Epidermal melanocyte (primary cell): ENCODE data around the gene SCYGR4.
"Not testable (repeated sequence)": the region's sequence is repeated elsewhere in the genome, so short reads cannot be mapped to it uniquely, and the experiment has no call there.

Source experiments
- DNase-seq: peaks from one replicate; pipeline ENCODE4 v3.0.0; 2011; ENCODE audit warnings: low spot score; ENCODE audit not compliant: insufficient read length

Gene SCYGR4, protein sequence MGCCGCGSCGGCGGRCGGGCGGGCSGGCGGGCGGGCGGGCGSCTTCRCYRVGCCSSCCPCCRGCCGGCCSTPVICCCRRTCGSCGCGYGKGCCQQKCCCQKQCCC

DNA sequence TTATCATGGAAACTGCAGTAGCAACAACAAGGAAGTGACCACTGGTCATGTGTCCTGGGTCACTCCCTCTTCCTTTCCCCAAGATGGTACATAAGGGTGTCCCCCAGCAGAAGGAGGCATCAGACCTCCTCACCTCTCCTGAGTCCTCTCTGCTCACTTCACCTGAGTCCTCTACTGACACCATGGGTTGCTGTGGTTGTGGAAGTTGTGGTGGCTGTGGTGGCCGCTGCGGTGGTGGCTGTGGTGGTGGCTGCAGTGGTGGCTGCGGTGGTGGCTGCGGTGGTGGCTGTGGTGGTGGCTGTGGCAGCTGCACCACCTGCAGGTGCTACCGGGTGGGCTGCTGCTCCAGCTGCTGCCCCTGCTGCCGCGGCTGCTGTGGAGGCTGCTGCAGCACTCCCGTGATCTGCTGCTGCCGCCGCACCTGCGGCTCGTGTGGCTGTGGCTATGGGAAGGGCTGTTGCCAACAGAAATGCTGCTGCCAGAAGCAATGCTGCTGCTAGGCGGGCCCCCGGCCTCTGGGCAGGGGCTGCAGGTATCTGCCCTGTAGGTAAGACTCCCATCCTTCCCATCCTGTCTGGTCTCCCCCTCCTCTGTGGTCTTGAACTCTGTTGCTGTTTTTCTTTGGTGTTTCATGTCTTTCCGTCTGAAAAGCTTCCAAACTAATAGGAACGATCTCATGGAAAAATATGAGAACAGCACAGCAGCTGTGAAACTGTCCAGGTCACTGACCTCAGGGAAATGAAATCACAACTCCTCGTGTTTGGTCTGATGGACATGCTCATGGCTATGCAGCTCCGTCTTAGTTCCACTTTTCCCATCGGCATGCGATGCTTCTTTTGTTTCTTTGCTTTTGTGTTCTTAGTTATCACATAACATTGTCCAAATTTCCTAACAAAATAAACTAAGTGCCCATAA lies at the start of gene SCYGR4:
Gene SCYGR4 (plus strand): TSS at position 183 of the 915 bp plus-strand sequence. CDS start 0 bp downstream, at position 183.
- DNase-seq: no peak

DNA sequence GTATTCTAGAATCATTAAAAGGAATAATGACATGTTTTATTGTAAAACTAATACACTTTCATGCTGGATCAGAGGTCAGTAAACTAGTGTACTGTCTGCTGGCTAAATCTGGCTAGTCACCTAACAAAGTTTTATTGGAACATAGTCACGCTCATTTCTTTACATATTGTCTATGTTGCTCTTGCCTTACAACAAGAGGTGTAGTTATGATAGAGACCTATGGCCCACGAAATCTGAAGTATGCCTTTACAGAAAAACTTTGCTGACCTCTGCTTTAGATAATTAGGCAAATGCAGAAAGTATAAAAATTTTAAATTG lies 48.5 kb upstream of the SCYGR4 start:
- no peak for DNase-seq

DNA sequence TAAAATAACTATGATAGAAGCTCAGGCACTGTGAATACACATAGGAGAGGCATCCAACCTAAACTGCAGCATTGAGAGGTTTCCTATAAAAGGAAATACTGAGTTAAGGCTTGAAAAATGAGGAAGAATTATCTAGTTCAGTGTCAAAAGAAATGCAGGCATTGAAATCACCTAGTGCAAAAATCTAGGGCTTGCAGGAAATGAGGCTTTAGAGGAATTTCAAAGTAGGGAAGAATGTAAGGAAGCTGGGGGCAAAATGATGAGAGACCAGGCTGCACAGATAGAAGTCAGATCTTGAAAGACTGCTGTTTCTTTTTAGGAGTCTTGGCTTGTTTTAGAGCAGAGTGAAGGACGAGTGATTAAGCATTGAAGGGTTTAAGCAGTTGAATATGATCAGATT lies 46.7 kb upstream of the SCYGR4 start:
- no peak for DNase-seq

DNA sequence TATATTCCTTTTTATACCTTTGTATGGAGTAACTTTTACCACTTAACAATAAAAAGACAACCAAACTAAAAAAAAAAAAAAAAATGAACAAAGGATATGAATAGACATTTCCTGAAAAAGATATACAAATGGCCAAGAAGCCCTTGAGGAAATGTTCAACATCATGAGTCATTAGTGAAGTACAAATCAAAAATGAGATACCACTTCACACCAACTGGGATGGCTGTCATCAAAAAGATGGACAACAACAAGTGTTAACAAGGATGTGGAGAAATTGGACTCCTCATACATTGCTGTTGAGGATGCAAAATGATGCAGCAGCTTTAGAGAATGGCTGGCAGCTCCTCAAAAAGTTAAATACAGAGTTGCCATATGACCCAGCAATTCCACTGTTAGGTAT lies 41.2 kb upstream of the SCYGR4 start:
- DNase-seq: no peak

DNA sequence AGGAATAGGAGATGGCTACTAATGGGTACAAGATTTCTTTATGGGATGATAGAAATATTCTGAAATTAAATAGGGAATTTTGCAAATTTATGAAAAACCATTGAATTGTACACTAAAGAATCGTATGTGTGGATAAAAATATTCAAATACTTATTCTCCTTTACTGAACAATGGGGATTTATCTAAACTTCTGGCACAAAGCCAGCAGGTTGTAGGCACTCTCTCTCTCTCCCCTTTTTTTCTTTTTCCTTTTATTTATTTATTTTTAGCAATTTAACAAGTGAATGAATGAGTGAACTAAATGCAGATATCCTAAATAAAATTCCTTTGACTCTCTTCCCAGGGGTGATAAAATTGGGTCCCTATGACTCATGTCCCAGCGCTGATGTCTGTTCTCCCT lies 40.5 kb upstream of the SCYGR4 start:
- no peak for DNase-seq

DNA sequence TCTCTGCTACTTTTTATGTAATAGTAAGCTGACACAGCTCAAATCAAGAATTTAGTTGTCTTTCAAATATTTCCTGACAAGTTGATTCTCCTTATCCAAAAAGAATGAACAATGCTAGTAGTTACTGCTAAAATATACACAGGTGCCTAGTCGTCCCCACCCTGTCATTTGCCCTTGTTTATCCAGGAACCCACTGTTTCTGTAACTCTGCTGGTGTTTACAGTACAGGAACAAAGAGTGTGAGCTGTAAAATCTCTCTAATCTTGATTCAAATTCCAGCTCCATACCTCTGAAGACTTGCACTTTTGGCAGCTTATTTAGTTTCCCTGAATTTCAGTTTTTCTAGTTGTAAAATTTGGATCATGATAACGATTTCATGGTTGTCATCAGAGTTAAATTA lies 39.7 kb upstream of the SCYGR4 start:
- no peak for DNase-seq

DNA sequence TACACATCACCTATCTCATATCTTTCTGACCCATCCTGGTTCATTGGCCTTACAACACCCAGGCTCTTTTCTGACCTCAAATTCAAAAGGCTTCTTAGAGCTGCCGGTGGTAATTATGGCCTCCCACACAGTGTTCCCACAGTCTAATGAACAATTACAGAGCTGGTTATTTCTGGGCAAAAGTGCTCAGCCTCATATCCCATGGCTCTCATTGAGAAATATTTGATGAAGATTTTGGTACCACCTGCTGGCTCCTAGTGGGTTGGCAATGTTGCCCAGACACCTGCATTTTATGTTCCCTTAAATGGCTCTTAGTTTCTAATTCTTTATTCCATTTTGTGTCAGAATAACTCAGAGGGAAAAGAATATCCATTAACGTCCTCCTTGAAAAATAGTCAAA lies 38.7 kb upstream of the SCYGR4 start:
- DNase-seq: no peak

DNA sequence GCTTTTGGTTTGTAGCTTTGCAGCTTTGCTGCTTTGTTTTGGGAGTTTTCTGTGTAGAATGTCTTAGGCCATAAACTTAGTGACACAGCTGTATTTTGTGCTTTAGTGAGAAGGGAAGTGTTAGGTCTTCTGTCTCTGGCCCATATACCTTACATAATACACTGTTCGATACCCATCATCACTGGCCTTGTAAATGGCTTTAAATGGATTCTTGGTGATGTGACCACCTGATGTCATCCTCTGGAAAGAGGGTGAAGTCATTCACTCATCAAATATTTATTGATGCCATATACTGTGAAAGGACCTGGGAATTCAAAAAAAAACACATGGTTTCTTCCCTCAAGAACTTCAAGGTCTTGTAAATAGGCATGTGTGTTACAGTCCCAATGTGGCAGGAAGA lies 37.5 kb upstream of the SCYGR4 start:
- no peak for DNase-seq

DNA sequence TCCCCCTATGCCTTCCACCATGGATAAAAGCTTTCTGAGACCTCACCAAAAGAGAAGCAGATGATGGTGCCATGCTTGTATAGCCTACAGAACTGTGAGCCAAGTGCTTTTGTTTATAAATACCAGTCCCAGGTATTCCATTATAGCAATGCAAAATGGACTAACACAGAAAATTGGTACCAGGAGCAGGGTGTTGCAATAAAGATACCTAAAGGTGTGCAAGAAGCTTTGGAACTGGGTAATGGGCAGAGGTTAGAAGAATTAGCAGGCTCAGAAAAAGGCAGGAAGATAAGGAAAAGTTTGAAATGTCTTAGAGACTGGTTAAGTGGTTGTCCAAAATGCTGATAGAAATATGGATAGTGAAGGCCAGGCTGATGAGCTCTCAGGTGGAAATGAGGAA lies 34.9 kb upstream of the SCYGR4 start:
- DNase-seq: no peak

DNA sequence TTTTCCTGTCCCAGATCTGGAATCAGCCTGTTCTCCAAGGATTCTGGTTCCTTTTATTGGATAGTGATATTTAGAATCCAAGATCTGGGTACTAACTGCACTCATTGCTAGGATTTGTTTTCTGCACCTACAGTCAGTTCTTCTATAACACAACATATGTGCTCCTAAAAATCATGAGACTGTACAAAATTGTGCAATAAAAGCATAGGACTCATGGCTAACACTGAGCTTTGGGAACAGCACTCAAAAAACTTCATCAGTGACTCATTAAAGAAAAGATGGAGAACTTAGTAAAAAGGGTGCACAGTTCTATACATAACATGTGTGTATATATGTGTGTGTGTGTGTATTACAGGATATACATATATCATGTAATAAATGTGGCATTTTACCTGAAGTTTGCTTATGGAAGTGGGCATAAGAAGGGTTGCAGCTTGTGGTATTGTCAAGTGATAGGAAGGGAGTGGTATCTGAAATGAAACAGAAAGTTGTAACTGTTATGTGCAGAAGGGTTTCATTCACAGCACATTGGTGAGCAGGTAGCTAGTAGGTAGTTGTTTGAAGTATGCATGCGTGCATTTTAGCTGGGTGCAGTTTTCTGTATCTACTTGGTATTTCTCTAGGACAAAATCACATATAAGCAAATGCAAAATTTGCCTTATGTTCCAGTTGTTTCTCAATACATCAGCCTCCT lies 24.5 kb upstream of the SCYGR4 start:
- DNase-seq: no peak

DNA sequence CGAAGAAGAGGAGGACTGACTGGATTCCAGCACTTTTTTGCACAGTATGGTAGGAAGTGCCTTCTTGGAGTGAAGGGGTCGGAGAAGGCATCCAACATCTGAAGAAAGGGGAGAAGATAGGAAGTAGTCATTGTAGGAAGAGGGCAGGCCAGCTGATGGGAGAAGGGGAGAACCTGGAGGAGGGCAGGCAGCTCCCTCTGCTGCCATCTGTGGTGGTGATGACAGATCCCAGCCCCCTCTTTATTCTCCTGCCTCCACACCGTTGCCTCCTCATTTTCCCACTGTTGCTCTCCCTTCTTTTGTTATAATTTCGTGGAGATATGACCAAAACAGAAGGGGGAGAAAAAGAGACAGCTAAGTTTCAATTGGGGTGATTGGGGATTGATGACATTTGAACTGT lies 21.5 kb upstream of the SCYGR4 start:
- DNase-seq: no peak

DNA sequence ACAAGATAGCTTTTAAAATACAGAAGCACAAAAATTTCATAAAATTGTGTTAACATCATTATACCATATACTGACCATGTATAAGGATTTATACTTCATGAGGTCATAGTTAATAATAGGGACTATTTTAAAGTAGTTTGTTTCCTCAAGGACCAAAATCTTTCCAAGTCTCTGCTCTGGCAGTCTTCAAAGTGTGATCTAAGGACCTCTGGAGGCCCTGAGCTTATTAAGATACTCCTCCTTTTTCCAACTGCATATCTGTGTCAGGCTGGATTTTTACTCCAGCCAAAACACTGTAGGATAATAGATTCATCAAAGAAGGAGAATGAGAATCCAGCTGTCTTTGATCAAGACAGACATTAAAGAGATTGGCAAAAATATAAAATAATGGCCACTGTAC lies 20.3 kb upstream of the SCYGR4 start:
- no peak for DNase-seq

DNA sequence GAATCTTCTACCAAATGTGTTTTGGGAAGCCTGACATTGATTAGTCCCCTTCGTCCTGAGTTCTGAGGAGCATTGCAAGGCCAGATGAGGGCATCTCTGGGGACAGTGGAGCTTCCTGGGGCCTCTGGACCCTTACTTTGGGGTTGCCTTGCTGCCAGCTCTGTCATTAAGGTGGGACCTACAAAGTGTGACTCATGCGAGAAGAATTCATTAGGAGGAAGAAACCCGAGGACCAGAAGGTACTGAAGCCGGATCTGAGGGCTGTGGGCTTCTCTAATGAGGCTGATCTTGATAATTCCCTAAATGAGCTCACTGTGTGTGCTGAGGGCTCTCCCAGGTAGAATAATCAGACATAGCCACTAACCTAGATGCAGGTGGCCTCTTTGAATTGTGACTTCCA lies 19.3 kb upstream of the SCYGR4 start:
- no peak for DNase-seq

DNA sequence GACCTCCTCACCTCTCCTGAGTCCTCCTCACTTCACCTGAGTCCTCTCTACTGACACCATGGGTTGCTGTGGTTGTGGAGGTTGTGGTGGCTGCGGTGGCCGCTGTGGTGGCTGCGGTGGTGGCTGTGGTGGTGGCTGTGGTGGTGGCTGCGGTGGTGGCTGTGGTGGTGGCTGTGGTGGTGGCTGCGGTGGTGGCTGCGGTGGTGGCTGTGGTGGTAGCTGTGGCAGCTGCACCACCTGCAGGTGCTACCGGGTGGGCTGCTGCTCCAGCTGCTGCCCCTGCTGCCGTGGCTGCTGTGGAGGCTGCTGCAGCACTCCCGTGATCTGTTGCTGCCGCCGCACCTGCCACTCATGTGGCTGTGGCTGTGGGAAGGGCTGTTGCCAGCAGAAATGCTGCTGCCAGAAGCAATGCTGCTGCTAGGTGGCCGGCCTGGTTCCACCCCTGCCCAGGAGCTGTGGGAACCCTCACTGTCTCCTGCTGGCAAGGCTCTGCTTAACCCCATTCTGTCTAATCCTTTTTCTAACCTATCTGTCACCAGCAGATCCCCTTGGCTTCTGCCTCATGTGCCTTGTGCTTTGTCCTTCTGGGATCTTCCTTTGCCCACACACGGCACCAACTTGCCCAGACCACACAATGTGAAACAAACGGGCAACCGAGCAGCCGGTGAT lies 18.3 kb upstream of the SCYGR4 start, which contains the start of gene SCYGR2:
Gene SCYGR2 (plus strand): TSS at position 59 of the 669 bp plus-strand sequence. CDS start 0 bp downstream, at position 59.
- not testable (repeated sequence) for DNase-seq

DNA sequence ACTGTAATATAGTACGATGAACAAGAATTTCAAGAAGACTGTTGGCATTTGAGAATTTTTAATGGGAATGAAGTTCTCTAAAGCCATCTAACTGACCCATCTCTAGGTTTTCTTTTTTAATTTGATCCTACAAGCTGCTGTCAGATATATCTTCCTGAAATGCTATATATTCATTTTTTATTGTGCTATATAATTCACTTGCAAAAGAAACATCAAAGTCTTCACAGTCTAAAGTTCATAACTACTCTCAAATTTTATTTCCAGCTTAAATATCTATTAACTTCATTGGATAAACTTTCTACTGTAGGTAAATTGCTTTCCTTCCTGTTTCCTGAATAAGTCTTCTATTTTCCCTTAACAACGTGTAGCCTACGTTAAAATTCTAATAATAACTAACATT lies 14.9 kb upstream of the SCYGR4 start:
- DNase-seq: no peak

DNA sequence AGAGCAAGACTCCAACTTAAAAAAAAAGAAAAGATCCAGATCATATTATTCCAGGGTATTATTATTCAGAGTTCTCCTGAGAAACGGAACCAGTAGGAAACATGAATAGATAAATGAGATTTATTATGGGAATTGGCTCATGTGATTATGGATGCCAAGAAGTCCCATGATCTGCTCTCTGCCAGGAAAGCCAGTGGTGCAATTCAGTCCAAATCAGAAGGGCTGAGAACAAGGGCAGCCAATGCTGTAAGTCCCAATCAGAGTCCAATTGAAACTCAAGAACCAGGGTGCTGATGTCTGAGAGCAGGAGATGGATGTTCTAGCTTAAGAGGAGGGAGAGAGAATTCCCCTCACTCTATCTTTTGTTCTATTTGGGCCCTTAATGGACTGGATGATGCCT lies 10.8 kb upstream of the SCYGR4 start:
- no peak for DNase-seq

DNA sequence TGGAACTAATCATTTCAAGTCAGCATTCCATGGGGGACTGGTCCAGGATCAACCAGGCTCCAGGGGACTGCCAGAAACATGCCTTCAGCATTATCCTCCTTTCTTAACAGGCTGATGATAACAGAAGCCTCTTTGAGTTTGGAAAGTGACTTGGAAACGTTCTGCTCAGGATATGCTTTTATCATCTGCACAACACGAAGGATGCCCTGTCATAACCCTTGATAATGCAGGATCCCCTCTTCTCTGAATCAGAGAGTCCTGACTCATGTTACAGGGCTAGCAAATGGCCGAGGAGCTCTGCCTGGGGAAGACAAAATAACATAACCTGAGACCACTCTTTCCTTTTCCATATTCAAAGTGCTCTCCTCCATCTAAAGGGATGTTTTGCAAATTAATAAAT lies 9.4 kb upstream of the SCYGR4 start:
- DNase-seq: no peak

DNA sequence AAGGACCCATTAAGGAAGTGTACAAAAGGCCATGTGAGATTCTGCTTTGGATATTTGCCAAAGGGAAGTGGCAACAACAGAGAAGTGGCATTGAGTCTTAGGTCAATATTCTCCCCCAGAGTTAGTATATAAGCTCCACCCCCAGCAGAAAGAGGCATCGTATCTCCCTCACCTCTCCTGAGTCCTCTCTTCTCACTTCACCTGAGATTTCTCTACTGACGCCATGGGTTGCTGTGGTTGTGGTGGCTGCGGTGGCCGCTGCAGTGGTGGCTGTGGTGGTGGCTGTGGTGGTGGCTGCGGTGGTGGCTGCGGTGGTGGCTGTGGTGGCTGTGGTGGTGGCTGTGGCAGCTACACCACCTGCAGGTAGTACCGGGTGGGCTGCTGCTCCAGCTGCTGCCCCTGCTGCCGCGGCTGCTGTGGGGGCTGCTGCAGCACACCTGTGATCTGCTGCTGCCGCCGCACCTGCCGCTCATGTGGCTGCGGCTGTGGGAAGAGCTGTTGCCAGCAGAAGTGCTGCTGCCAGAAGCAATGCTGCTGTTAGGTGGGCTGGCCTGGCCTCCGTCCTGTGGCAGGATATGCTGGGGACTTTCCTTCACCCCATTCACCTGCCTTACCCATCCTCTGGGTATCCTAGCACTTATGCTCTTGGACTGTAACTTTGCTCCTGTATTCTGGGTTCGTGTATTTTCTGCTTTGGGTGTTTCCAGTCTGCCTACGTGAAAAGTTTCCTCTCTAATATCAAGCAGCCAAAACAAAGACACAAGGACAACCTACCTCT lies 8.5 kb upstream of the SCYGR4 start:
- no peak for DNase-seq

DNA sequence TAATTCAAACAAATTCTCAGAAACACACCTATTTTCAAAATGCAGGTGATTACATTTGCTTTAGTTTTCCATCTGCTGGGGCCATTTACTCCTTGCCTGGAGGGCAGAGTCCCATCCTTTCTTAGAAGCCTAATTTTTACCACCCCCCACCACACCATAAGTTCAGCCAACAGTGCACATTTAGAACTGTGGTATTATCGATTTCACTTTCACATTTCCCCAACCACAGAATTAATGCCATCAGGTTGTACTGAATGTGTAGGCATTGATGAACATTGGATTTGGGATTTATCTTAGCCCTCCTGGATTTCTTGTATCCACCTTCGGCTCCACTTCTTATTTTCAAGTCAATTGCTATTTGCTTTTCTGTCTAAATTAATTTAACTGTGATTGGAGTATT lies 7.2 kb upstream of the SCYGR4 start:
- no peak for DNase-seq

DNA sequence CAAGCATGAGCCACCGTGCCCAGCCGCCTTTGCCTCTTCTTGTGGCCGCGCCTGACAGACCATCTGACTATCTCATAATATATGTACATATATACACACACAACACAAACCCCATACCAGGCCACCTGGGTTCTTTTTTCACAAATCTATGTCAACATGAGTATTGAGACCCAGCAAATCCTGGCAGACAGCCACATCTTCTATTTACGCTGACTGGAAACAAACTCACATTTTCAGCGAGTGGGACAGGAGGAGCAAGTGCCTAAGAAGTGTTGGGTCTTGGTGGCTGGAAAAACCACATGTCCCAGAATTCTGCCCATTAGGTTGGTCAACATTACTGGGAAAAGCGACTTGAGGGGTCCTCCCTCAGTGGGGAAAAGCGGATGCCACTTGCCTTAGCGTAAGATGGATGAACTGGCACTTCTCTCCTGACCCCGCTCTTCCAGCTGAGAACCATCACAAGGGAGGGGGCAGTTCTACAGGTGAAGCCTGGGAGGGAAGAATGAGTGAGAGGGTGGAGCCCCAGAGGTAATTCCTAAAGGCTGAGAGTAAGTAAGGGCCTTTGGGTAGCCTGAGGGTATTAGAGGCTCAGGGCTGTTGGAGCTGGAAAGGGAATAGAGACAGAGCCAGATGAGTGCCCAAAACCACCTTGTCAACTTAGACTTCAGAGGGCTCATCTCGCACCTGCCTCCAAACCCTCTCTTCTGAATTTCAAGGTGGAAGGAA lies 4.6 kb upstream of the SCYGR4 start:
- DNase-seq: no peak

DNA sequence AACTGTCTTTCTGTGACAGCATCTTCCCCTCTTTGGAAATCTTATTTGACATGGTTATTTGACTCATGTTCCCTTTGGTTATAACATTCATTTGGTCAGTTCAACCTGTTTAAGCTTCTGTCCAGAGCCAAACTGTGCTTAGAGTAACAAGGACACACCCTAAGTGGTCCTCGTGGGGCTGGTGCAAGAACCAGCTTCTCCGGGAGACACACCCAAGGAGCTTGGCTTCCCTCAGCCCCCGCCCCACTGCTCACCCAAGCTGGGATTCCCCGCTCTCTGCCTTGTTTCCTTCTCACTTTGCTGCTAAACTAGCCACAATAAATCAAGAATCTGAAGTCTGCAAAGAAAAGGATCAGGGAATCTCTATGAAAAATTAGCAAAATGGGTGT lies 4.0 kb upstream of the SCYGR4 start:
- DNase-seq: no peak
